IPS DF 4.7 (cell line): ENCODE measurements around the gene FAM83C.
"Not testable (repeated sequence)": the region's sequence is repeated elsewhere in the genome, so short reads cannot be mapped to it uniquely, and the experiment has no call there.

Source experiments
- DNase-seq: peaks from one replicate; pipeline ENCODE4 v3.0.0-alpha.2; 2013; ENCODE audit warnings: low spot score; ENCODE audit errors: extremely low read depth

FAM83C gene

DNA sequence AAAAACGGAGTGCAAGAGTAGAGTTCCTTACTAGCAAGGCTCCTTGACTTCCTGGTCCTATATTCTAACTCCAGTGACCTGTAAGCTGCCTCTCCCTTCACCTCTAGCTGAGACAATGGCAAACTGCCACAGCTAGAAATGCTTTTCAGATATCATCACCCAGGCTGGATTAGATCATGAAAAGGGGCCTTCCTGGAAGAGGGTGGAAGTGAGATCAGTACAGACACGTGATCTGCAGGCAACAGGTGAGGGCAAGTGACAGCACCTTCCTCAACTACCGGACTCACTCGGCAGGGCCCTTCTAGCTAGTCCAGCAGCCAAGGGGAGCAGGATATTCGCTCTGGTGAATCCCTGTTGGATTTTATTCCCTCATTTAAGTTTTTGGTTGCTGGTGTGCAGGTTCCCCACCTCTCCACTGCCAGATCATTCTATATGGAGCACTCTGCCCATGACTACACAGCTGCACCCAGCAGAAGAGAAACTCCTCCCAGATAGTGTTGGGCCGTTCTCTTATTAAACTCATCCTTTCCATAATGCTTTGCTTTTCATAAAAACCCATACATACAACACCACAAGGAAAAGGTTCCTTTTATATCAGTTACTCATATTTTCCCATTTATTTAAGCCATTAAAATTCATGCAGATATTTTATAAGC is 26.4 kb upstream of the FAM83C start:
- no peak for DNase-seq

GRCh38 chr20:35317416-35318210 is 25.4 kb upstream of the FAM83C start:
- DNase-seq = no peak

GRCh38 chr20:35316086-35316485 is 23.9 kb upstream of the FAM83C start:
- no peak for DNase-seq

GRCh38 chr20:35315632-35316020 is 23.4 kb upstream of the FAM83C start:
- DNase-seq = not testable (repeated sequence)

- DNase-seq = no peak
Measured at GRCh38 chr20:35314816-35315631, 22.8 kb upstream of the FAM83C start.

DNA sequence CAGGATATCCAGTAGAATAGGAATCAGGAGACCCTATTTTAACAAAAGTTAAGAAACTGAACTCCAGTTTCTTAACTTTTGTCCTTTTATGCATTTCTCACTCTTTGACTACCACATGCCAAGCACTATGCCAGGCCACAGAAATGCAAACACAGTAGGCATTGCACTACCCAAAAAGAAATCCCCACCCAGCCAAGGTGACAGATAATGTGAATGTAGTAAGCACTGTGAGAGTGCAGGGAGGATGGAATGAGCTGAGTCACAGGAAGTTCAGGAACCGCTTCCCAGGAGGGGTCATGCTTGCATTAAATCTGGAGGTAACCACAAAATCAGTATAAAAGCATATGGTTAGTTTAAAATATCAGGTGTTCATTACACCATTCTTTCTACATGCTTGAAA is 20.1 kb upstream of the FAM83C start:
- no peak for DNase-seq

DNA sequence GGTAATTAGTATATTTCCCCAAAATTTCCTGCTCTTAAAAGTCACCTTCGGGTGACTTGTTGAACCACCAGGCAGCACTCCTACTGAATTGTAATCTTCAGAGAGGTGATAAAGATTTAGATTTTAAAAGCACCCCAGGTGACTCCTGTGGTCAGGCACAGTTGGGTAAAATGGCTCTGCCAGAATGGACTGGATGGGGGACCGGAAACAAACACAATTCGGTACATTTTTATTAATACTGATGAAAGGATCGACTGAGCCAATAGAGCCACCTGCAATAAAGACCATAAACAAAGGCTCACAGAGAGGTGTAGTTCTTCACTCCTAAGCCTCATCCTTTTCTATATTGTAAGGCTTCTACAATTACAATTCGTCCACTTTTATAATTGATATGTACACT is 19.6 kb upstream of the FAM83C start:
- DNase-seq = no peak

- no peak for DNase-seq
Measured at GRCh38 chr20:35311409-35311808, 19.2 kb upstream of the FAM83C start.

DNA sequence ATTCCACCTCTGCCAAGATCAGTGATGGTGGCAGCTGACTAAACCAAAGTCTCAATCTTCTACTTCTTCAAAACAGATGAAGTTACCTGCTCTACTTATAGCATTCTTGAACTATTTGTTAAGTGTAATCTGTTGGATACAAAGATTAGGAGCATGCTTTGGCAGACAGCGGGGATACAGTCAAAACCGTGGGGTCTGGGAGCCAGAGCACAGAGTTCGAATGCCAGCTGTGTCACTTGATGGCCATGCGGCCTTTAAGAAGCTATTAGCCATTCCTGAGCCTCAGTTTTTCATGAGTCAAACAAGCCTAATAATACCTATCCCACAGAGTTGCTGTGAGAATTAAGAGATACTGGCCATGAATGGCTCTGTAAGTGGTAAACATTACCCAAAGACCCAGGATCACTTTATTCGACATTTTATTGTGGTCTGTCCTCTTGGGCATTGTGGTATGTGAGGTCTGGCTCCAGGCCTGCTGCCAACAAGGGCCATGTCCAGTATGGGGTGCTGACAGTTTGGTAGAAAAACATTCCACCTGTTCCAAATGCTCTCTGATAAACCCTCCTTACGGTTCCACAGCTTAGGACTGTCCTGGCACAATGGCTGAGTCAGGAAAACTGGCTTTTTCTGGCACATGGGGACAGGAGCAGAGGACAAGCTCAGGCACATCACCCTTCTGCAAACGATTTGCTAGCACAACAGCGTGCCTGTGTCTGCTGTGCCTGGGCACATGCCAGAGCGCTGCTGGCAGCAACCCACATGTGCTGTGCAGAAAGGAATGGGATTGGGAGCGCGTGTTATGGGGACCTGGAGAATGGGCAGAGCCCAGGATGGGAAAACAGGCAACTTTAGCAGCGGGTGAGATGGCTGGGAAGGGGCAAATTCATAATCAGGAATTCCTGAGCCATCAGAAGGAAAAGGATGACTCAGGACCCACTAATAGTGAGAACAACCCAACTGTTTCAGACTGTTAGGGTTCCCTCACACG is 15.7 kb upstream of the FAM83C start:
- no peak for DNase-seq

GRCh38 chr20:35306931-35307517 is 14.8 kb upstream of the FAM83C start:
- peak; percentile 69 for DNase-seq

GRCh38 chr20:35305682-35306556 is 13.7 kb upstream of the FAM83C start:
- DNase-seq = no peak

- DNase-seq = no peak
Measured at GRCh38 chr20:35304956-35305355, 12.7 kb upstream of the FAM83C start.

DNA sequence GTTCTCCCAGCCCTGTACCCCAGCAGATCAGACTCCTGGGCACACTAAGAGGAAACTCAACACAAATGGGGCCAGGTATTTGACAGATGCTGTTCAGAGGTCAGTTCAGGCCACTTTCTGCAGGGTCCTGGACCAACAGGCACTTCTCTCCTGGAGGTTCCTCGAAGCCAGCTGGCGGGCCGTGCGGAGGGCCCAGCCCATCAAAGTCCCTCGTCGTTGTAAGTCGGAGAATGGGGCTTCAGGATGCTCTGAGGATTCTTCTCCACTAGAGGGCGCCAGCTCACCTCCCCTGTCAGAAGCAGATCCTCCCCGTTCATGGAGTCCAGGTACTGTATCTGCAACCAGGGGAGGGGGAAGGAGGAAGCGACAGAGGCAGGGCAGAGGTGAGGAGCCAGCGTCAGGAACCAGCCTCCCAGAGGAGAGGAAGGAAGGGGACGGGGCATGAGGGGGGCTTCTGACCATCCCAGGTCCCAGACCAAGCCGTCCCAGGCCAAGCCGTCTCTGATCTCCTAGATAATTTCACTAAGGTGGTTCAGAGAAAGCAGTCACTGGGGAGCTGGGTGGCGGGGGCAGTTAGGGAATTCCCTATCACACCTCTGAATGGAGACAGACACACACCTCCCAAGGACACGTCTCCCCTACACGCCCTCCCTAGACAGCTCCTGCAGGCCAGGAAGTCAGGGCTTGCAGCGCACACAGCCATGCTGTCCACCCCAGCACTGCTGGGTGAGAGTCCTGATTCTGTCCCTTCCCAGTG is 11.7 kb upstream of the FAM83C start:
- DNase-seq = peak; percentile 89

GRCh38 chr20:35303382-35303734 is 11.1 kb upstream of the FAM83C start:
- no peak for DNase-seq

- no peak for DNase-seq
Measured at GRCh38 chr20:35302421-35303335, 10.5 kb upstream of the FAM83C start.

- no peak for DNase-seq
Measured at GRCh38 chr20:35301426-35301825, 9.2 kb upstream of the FAM83C start.

DNA sequence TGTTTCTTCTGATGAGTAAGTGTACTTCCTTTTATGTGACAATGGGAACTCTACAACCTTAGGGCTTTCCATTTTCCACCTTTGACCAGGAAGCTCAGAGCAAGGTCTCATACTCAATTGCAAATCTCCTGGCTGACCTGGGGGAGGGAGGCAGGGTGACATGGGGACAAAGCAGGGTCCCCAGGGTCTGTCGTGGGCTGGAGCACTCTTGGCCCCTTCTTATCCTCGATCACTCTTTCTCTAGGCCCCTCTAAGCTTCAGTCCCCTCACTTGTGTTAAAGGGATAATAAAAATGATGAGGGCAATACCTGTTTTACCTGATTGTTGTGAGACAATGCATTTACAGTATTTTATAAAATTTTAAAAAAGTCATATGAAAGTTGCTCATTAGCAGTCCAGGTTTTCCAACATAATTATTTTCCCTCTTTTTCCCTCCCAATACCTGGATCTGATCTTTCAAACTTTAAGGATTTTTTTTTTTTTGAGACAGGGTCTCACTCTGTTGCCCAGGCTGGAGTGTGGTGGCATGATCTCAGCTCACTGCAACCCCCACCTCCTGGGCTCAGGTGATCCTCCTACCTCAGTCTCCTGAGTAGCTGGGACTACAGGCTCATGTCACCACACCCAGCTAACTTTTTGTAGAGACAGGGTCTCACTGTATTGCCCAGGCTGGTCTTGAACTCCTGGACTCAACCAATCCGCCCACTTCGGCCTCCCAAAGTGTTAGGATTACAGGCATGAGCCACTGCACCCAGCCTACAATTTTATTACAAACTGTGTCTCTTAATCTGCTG is 8.4 kb upstream of the FAM83C start:
- no peak for DNase-seq
